NCI-H187 (cell line): Measurements from ENCODE around the gene RNF31.
"Not testable (repeated sequence)": the region's sequence is repeated elsewhere in the genome, so short reads cannot be mapped to it uniquely, and the experiment has no call there.

Experiments
- DNase-seq, 2 experiments: peaks; one replicate each; lab custom pipeline; 2025; lab: John Stamatoyannopoulos, UW

The RNF31 gene

DNA sequence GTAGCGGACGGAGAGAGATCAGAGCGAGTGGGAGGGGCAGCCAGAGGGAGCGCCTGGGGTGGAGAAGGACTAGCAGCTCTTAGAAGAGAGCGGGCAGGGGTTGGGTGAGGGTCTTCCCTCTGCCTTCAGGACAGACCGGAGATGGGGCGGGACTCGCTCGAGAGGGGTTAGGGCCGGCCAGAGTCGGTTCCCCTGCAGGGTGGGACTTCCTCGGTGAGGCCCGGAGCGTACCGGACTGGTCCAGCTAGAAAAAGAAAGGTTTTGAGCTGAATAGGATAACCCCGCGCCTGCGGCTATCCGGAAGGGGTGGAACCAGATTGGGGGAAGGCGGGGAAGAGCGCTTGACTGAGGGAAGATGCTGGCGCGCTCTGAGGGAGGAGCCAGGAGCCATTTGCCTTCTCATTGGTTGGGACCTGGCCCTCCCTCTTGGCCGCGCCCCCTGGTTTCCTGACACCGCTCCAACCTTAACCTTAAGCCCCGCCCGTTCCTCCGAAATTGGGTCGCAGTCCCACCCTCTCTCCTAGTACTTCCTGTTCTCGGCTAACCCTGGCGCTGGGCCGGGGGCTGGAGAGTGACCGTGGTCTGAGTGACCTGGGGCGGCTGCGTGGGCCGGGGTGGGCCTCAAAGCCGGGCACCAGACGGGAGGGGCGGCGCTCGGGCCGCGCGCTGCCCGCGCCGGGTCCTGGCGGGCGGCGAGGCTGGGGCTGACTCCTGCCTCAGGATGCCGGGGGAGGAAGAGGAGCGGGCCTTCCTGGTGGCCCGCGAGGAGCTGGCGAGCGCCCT is at the start of gene RNF31:
TSS of gene RNF31 (plus strand) at position 521 of the 783 bp plus-strand sequence. CDS start at position 722, 201 bp downstream.
- DNase-seq: peak; percentile 96 to 98

DNA sequence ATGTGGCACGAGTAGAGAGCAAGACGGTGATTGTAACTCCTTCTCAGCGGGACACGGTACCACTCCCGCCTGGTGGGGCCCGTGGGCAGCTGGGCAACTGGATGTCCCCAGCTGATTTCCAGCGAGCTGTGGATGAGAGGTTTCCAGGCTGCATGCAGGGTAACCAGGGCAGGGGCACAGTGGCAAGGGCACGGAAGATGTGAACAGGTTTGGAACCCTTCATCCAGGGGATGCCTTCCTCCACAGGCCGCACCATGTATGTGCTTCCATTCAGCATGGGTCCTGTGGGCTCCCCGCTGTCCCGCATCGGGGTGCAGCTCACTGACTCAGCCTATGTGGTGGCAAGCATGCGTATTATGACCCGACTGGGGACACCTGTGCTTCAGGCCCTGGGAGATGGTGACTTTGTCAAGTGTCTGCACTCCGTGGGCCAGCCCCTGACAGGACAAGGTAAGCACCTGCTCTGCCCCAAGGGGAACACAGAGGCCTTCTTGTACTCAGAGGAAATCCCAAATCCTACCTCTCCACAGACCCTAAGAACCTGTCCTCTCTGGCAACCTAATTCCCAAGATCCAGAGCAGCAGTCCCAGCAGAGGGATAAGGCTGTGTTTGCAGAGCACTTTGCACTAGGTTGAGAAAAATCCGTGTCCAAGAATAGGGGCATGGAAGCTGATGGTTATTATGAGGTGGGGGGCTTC is 48.9 kb upstream of the RNF31 start:
- DNase-seq: no peak

DNA sequence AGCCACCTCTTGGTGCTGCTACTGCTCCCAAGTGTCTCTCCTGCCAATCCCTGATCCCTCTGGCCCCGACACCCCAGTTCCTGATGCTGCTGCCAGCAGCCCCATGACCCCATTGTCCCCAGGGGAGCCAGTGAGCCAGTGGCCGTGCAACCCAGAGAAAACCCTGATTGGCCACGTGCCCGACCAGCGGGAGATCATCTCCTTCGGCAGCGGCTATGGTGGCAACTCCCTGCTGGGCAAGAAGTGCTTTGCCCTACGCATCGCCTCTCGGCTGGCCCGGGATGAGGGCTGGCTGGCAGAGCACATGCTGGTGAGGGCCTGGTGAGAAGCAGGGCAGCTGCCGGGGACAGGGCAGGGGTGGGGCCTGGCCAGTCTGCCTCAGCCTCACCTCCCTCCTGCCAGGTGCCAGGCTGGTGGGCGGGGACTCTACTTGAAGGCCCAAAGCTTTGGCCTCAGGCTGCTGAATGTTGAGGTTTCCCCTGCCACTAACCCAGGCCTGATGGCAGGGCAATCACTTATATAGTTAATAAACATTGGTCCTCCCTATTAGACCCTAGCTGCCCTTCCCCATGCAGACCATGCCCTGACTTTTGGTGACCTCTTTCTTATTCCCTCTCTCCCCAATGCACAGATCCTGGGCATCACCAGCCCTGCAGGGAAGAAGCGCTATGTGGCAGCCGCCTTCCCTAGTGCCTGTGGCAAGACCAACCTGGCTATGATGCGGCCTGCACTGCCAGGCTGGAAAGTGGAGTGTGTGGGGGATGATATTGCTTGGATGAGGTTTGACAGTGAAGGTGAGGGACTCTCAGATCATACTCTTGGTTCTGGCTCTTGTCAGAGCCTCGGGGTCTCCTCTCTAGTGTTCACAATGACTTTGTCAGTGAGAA is 48.1 kb upstream of the RNF31 start:
- peak in 1 of 2 experiments; percentile 23 for DNase-seq

DNA sequence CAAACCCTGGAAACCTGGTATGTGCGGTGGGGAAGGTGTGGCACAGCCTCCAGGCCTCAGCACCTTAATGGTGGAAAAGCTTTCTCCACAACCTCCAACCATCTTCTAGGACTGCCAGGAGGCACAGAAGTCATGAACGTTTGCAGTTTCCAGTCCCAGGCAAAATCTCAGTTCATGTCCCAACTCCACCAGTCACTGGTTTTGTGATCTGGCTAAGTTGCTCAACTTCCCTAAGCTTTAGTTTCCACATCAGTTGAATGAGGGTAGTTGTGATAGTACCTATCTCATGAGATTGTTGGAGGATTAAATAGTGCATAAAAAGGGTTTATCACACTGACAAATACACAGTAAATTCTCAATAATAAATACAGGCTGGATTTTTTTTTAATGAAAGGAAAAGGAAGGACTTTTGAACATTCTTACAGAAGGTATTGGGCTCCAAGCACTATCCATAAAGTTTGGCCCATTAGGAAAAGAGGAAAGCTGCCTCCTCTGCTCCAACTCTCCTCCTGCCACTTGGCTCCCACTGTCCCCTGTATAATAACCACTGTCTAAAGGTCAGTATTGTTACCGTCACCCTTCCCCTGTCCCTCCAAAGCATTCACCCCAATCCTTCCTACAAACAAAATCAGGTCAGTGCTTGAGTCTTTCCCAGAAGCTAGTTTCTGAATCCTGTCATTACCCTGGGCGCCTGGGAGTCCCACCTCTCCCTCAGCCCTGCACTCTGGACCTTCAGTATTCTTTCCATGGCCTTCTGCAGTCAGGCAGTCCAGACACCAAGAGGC is 46.9 kb upstream of the RNF31 start:
- no peak for DNase-seq

DNA sequence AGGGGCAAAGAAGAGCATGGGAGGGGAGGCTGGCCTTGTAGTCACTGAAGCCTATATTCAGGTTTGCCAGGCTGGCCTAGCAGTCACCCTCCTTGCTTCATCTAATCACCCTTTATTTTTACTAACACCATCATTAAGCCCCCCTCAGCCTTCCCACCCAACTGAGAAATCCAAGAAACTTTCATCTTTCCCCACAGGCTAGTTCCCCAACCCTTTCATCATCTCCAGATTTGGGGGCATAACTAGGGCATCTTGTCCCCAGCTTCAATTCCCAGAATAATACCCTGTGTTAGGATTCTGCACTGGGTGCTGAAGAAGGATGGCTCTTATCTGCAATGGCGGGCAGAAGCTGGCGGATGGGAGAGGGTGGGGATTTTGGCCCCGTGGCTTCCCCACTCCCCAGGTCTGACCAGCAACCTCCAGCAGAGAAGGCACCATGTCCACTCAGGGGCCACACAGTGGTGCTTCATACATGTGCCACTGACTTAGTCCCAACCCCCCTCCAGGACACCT is 46.3 kb upstream of the RNF31 start:
- no peak for DNase-seq

DNA sequence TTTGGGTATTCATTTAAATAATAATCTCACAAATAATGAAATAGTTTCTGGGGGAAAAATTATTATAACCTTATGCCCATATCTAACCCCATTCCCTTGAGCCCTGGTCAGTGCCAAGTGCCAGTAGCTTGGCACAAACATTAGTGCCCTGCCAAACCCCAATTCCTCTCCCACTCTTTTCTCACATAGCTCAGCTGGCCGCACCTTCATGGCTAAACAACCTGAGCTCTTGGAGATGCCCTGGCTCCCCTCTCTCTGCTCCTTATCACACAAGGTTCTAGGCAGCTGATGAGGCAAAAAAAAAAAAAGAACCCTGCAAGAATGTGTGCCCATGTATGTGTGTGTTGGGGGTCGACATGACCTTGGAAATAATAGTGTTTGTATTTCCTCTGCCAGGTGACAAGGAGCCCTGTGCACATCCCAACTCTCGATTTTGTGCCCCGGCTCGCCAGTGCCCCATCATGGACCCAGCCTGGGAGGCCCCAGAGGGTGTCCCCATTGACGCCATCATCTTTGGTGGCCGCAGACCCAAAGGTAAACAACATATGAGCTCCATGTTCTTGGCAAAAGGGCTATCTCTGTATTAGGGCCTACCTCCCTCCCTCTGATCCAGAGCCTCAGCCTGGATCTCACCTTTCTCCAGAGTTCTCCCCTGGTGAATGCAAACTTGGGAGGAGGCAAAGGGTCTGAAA is 44.8 kb upstream of the RNF31 start:
- DNase-seq: no peak

DNA sequence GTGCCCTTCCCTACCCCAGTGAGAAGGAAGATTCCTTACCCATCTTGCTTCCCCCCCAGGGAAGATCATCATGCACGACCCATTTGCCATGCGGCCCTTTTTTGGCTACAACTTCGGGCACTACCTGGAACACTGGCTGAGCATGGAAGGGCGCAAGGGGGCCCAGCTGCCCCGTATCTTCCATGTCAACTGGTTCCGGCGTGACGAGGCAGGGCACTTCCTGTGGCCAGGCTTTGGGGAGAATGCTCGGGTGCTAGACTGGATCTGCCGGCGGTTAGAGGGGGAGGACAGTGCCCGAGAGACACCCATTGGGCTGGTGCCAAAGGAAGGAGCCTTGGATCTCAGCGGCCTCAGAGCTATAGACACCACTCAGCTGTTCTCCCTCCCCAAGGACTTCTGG is 43.8 kb upstream of the RNF31 start:
- no peak for DNase-seq

DNA sequence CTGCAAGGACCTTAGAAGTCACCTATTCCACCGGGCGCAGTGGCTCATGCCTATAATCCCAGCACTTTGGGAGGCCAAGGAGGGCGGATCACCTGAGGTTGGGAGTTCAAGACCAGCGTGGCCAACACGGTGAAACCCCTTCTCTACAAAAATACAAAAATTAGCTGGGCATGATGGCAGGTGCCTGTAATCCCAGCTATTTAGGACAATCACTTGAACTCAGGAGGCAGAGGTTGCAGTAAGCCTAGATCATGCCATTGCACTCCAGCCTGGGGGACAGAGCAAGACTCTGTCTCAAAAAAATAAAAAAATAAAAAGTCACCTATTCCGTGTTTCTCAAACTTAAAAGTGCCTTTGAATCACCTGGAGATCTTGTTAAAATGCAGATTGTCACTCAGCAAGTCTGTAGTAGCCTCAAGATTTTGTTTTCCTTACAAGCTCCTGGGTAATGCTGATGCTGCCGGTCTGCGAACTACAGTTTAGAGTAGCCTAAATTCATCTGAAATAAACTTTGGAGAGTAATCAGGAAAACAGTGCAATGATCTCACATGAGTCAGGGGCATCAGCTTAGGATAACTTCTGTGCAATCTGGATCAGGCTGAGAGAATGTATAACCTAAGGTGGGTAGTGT is 41.6 kb upstream of the RNF31 start:
- DNase-seq: not testable (repeated sequence)

DNA sequence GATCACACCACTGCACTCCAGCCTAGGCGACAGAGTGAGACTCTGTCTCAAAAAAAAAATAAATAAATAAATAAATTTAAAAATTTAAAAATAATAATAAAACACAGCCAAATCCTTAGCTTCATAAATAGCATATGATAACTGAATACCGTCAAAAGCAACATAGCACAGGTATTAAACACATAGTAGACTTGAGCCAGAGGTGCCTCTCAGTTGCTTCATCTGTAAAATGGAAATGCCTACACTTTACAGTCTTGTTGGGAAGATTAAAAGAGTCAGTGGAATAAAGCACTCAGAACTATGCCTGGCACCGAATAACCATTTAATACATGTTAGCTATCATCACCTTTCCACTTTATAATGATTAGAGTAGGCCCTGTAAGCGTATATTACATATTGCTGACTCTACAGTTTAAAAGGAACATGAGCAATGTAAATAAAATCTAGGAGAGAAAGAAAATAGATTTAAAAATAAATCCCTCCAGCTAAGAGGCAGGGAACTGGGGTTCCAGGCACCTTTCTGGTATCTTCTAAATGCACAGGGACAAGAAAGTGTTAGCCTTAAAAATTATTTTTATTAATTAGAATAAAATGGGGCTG is 40.5 kb upstream of the RNF31 start:
- no peak for DNase-seq

DNA sequence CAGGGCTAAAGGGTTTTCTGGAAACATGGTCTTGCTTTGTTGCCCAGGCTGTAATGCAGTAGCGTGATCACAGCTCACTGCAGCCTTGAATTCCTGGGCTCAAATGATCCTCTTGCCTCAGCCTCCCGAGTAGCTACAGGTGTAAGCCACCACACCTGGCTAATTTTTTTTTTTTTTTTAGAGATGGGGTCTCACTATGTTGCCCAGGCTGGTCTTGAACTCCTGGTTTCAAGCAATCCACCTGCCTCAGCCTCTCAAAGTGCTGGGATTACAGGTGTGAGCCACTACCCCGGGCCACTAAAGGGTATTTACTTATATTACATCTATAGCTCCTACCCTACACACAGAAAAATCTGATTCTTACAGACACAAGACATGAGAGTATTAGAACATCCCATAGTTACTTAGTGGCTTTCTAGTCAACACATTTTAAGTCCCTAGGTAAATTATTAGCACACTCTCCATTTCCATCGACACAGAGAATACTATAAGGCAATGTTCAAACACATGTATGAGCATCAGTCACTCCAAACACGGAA is 38.9 kb upstream of the RNF31 start:
- no peak for DNase-seq

DNA sequence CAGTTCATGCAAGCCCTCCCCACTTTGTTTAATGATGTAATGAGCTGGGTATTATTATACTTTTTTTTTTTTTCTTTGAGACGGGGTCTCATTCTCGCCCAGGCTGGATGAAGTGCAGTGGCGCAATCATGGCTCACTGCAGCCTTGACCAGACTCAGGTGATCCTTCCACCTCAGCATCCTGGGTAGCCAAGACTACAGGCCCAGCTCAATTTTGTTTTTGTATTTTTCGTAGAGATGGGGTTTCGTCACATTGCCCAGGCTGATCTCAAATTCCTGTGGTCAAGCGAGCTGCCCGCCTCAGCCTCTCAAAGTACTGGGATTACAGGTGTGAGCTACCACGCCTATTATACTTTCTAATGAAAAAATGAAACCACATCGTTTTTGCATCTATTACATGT is 37.2 kb upstream of the RNF31 start:
- no peak for DNase-seq

DNA sequence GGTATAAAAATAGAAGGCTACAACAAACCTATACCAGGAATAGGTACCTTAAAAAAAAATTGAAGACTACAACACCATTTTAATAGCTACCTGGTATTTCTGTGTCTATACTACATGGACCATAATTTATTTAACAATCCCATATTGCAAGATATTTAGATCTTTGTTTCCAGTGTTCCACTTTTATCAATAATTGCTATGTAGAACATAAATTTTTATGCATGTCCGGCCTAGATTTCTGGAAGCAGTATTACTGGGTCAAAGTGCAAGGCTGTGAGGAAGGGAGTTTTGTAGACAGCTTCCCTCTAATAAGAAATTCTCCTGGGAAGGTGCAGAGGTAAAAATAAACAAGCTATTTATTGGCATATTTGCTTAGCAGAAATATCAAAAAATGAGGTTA is 36.8 kb upstream of the RNF31 start:
- DNase-seq: no peak

DNA sequence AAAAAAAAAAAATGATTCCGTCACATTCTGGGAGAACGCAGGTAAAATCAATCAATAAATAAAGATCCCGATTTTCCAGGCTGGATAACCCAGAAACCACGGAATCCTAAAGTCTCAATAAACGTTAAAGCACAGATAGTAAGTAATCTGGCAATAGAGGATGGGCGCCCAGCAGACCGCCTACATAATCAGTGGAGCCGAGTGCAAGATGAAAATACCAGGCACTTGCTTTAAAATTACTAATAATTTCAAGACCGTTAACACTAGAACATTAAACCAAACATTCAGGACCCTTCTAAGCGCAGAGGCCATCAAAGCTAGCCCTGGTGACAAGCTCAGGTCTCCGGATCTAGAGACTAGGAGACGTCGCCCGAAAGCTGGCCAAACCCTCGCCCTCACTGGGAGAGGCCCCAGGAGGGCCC is 33.9 kb upstream of the RNF31 start:
- DNase-seq: no peak

DNA sequence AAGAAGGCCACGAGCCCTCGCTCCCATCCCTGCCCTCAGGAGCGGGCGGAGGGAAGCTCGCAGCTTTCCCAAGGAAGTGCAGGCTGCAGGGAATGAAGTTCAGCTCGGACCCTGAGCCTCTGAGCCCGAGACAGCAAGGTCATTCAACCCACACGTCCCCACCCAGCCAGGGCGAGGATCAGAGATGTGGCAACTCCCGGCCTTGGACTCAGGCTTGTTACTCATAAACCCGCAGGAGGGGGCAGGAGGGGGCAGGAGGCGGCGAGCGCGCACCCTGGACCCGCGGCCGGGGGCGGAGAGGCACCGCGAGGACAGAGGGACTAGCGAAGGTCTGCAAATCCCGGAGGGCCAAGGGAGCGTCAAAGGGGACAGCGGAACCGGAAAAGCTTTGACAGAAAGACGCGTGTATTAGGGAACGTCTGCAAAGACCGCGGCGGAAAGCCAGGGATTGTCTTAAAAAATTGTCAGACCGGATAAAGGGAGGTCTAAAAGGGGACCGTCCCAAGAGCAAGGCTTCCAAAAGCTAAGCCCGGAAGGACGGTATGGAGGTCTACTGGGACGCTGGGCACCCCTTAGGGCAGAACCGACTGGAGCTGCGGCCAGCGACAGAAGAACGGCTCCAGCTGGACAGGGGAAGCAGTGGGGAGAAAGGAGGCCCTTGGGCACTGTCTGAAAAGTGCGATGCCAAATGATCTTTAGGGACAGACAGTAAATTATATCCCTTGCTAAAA is 33.3 kb upstream of the RNF31 start:
- DNase-seq: peak; percentile 67 to 73

DNA sequence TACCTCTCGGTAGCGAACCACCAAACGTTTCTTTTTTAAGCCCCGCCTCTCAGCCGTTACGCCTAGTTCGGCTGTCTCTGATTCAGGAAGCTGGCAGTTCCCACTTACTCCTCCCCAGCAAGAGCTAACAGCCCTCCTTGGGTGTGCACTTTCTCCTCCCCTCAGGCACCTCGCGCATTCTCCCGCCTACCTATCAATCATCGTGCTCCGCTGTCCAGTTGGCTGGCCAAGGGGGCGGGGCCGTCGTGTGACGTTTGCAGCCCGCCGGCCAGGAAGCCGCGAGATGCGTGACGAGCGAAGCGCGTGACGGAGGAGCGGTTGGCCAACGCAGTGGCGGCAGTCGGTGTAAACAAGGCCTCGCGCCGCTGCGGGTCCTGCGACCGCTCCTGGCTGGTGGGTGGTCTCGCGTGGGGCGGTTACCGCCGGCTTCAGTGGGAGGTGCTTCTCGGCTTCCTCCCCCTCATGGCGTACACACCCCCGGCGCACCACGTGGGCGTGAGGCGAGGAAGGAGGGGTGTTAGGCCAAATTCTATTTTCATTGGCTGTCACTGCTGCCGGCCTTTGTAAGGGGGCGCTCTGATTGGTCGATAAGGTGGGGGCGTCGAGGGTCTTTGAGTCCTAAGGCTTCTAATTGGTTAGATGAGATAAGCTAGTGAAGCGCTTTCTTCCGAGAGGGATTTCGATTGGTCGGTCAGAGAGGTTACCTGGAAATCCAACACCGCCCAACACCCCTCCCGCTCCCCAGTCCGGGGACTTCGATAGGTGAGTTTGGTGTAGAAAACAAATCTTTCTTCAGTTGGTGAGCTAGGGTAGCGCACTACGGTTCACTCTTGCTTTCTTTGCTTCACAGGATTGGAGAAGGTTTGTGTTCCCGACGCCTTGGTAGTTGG is 32.5 kb upstream of the RNF31 start, which contains the start of the genes DCAF11 and NRL:
TSS of gene DCAF11 (plus strand) at position 246 of the 890 bp plus-strand sequence. CDS start 818 bp downstream, outside the sequence.
TSS of gene NRL (minus strand) at position 418 of the 890 bp plus-strand sequence. CDS start 32,101 bp downstream, outside the sequence.
- DNase-seq: peak; percentile 99

DNA sequence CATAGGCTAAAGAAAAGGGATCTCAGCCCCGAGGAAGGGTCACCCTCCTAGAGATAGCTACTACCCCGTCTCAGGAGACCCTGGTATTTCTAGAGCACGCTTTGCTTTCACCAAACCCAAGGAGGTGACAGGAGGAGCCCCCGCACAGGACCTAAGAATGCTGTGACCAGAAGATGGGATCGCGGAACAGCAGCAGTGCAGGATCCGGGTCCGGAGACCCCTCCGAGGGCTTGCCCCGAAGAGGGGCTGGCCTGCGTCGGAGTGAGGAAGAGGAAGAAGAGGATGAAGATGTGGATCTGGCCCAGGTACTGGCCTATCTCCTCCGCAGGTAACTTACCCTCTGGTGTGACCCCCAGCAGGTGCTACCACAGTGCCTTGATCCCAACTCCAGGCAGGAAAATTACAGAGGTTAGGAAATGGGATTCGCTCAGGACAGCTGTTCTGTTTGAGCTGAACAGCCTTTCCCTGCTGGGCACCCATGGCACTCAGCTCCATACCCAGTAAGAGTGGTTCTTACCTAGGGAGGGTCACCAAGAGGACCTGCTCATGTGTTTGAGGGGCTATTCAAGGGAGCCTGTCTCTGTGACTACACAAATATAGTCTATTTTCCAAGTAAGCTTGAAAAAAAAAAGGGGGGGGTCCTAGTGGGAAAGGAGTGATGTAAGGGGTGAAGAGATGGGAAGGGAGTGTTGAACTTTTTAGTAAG is 31.7 kb upstream of the RNF31 start:
- no peak for DNase-seq
